ENCODE measurements around the gene RHOH.

DNA sequence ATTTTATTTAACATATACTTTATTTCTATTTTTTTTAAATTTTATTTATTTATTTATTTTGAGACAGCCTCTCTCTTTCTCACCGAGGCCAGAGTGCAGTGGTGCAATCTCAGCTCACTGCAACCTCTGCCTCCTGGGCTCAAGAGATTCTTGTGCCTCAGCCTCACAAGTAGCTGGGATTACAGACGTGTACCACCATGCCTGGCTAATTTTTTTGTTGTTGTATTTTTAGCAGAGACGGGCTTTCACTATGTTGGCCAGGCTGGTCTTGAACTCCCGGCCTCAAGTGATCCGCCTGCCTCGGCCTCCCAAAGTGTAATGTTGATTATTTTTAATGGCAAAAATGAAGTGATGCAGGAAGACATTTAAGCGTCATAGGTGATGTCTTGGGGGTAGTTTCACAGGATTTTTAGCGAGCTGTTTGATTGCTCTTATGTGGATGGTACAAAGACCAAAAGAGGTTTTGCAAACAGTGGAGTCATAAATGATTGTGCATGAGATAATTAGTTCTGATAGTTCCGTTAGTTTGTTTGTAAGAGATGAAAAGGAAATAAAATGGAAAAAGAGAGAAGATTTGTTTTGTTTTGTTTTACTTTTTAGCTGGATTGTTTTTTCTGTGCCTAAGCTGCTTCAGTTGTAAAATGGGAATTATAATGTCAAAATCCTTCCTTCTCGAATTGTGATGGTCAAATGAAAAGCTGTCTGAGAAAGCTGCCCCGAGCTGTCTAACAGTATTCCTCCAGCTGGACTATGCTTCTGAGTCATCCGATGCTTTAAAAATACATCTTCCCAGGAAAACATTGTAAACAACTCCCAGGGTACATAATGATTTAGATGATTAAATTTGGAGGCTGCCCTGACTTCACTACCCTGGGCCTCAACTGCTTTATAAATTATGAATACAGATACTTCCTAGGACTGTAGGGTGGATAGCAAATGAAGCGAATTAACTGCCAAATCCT, 14.7 kb downstream of the RHOH start:
- TF ChIP-seq, protein P1, sequence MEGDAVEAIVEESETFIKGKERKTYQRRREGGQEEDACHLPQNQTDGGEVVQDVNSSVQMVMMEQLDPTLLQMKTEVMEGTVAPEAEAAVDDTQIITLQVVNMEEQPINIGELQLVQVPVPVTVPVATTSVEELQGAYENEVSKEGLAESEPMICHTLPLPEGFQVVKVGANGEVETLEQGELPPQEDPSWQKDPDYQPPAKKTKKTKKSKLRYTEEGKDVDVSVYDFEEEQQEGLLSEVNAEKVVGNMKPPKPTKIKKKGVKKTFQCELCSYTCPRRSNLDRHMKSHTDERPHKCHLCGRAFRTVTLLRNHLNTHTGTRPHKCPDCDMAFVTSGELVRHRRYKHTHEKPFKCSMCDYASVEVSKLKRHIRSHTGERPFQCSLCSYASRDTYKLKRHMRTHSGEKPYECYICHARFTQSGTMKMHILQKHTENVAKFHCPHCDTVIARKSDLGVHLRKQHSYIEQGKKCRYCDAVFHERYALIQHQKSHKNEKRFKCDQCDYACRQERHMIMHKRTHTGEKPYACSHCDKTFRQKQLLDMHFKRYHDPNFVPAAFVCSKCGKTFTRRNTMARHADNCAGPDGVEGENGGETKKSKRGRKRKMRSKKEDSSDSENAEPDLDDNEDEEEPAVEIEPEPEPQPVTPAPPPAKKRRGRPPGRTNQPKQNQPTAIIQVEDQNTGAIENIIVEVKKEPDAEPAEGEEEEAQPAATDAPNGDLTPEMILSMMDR (conservative IDR thresholded peaks at IDR 0.05 in 1 of 2, IDR thresholded peaks at IDR 0.05 in 1 of 2; ENCODE audit: extremely low read depth in 1 of 2, insufficient read depth in 1 of 2, low read depth in 1 of 2, low read length in 2 of 2): no peak
- no peak for TF ChIP-seq EZH2 (IDR thresholded peaks at IDR 0.05; ENCODE audit: borderline replicate concordance, low read length)
